Spinal cord (tissue), 10 donors: Measurements from ENCODE around the gene STAM. TPM values are rescaled to one million over a fixed set of nuclear protein-coding genes. Genes with fewer than 3 reads are reported as not detected.
A peak's percentile ranks its signal among the peaks of the same experiment; 100 is the strongest.

Source experiments
- DNase-seq, 6 donors: peaks; one replicate each; pipeline versions ENCODE4 v3.0.0 to v3.0.0-alpha.2; 2013 to 2015; ENCODE audit warnings: low spot score in 6 of 6, low read depth in 4 of 6
- H3K27ac ChIP-seq: one replicate; pipeline ENCODE4 v1.5.1; 2013; ENCODE audit warnings: low read depth, low read length, control low read depth
- H3K27me3 ChIP-seq: one replicate; pipeline ENCODE4 v1.6.1; 2013; ENCODE audit warnings: low read length; ENCODE audit not compliant: control insufficient read depth, insufficient read depth
- H3K36me3 ChIP-seq: one replicate; pipeline ENCODE4 v1.6.1; 2013; ENCODE audit warnings: low read length; ENCODE audit not compliant: control insufficient read depth, insufficient read depth
- H3K4me1 ChIP-seq: one replicate; pipeline ENCODE4 v1.6.1; 2013; ENCODE audit warnings: low read length; ENCODE audit not compliant: control insufficient read depth, insufficient read depth
- H3K4me3 ChIP-seq: one replicate; pipeline ENCODE4 v1.5.1; 2013; ENCODE audit warnings: low read depth, low read length, control low read depth
- H3K9me3 ChIP-seq: one replicate; pipeline ENCODE4 v1.6.1; 2013; ENCODE audit warnings: low read length; ENCODE audit not compliant: control insufficient read depth, insufficient read depth
- WGBS: methylation state at CpG from one replicate; pipeline ENCODE4 v1.1.5; 2013; ENCODE audit warnings: missing lambda C conversion rate; ENCODE audit not compliant: insufficient coverage; 5-methylcytosine and 5-hydroxymethylcytosine counted together
- polyA plus RNA-seq, 2 donors: library from polyadenylated mRNA; unstranded; fragments of 120-200 nt; gene quantifications; one replicate each; pipeline ENCODE4 v1.2.1, GENCODE V29; 2013; ENCODE audit not compliant: insufficient read length in 2 of 2
- small RNA-seq: library from RNA; depleted of rRNA; stranded (forward); fragments of <200 nt; gene quantifications from one replicate; pipeline ENCODE3, GENCODE V24; 2014; ENCODE audit warnings: low replicate concordance
- total RNA-seq, 2 donors: library from RNA; depleted of rRNA in 1 of 2; stranded (reverse); fragments of 120-200 nt in 1 of 2; fragments of >200 nt in 1 of 2; gene quantifications; one replicate each; pipeline versions ENCODE4 v1.2.3 to v1.2.4, GENCODE V29; 2013 to 2014
- donor health status: healthy.

The STAM gene
- total and polyA plus RNA-seq, 4 donors, result 29.9 to 55.3 (median 41.8) TPM

DNA sequence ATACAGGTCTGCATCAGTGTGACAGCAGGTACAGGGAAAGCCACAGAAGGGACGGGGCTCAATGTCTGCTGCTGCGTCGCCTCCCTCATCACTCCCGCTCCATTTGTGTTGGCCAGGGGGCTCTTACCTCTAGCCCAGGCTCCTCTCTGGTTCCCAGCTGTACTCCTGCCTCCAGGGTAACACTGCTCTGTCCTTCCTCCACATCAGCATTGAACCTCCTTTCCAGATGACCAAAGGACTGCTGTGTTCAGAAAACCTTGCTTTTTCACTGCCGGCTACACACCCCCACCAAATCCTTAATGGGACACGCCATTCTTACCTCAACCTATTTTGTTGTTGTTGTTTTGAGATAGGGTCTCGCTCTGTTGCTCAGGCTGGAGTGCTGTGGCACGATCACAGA lies 105.9 kb downstream of the STAM start:
- no peak overlapping the region for H3K27ac ChIP-seq
- H3K36me3 ChIP-seq, result no peaks in the 10 kb centered on the region
- H3K9me3 ChIP-seq, result no peaks in the 10 kb centered on the region
- no peaks in the 10 kb centered on the region for H3K27me3 ChIP-seq
- no peak overlapping the region for H3K4me3 ChIP-seq
- no peaks in the 10 kb centered on the region for H3K4me1 ChIP-seq
- WGBS, result 96% methylated on average over 4 of the region's 8 CpGs
- no peak for DNase-seq

DNA sequence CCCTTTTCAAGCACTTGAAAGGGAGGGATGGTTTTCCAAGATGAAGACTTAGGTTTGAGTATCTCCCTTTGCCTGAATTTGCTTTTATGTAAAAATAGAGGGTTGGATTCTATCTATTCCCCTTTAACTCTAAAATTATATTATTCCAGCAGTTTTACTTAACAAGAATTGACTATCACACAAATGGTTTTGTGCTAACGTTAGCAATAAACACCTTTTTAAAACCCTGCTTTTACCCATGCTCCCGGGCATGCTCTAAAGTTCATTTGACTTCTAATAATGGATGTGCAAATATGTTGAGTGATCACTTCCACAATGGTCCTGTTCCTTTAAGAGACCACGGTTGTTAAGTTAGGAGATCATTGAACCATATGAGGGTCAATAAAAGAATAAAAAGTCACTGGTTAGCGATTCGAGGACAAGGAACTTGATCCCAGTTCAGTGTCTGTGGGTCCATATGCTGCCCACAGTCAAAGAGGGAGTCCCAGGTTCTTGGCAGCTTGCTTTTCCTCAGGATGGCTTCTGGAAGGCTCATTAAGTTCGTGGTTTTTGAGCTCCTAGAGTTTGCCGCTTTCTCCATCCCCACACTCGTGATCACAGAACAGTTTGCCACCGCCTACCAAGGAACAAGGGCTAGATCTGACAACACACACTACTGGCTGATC lies 108.0 kb downstream of the STAM start, which contains the start of gene TMEM236:
Gene TMEM236 (plus strand): TSS at position 421 of the 665 bp plus-strand sequence. CDS start 95 bp downstream, at position 516.
- H3K4me3 ChIP-seq, result no peak within 1 kb of the TSS
- H3K4me1 ChIP-seq, result no peaks in the 10 kb centered on the region
- no peak within 1 kb of the TSS for H3K27ac ChIP-seq
- H3K9me3 ChIP-seq, result no peaks in the 10 kb centered on the region
- no peaks in the 10 kb centered on the region for H3K27me3 ChIP-seq
- no peaks in the 10 kb centered on the region for H3K36me3 ChIP-seq
- no peak for DNase-seq
- WGBS, result 41% methylated on average over 7 of the region's 9 CpGs

DNA sequence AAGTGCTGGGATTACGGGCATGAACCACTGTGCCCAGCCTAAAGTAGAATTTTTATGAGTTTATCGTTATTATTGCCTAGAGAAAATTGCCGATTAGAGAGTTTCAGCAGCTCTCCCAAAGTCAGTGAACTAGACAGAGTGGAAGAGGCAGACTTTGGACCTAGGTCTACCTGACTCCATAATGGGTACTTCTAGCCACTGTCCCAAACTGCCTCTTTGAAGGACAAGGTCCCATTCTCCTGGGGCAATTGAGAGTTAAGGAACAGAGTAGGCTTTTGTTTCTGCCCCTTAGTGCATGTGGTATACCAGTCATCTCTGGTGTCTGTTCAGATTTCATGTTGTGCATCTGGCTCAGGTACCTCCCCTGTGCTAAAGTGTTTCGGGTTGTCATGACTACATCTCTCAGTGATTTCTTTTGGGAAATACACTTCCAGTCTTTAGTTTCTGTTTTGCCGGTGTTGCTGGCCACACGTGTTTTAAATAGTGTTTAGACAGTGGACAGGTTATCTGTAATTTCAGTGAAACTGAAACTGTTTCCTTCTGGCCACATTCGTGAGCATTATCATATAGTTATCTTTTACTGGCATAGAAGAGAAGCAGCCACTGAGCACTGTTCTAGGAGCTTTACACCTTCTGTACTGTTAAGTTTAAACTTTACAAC lies 112.7 kb downstream of the STAM start:
- no peaks in the 10 kb centered on the region for H3K27me3 ChIP-seq
- peak in 1 of 6 donors; percentile 4 for DNase-seq
- WGBS, result 91% methylated on average over 4 of the region's 7 CpGs
- H3K4me1 ChIP-seq, result no peaks in the 10 kb centered on the region
- H3K9me3 ChIP-seq, result no peaks in the 10 kb centered on the region
- H3K27ac ChIP-seq, result no peak overlapping the region
- H3K36me3 ChIP-seq, result no peaks in the 10 kb centered on the region
- H3K4me3 ChIP-seq, result no peak overlapping the region

GRCh38 chr10:17758200-17758599 lies 114.2 kb downstream of the STAM start:
- no peak overlapping the region for H3K27ac ChIP-seq
- H3K27me3 ChIP-seq, result no peaks in the 10 kb centered on the region
- DNase-seq, result no peak
- H3K4me1 ChIP-seq, result no peaks in the 10 kb centered on the region
- H3K4me3 ChIP-seq, result no peak overlapping the region
- H3K9me3 ChIP-seq, result no peaks in the 10 kb centered on the region
- WGBS, result no CpG with 5 or more reads among the region's 2 CpGs
- H3K36me3 ChIP-seq, result no peaks in the 10 kb centered on the region

GRCh38 chr10:17758896-17759295 lies 114.9 kb downstream of the STAM start:
- Histone ChIP-seq H3K36me3 (no peaks in the 10 kb centered on the region), H3K27me3 (no peaks in the 10 kb centered on the region), H3K27ac (no peak overlapping the region), H3K4me1 (no peaks in the 10 kb centered on the region), H3K9me3 (no peaks in the 10 kb centered on the region), H3K4me3 (no peak overlapping the region)
- DNase-seq, result no peak

GRCh38 chr10:17764142-17764541 lies 120.2 kb downstream of the STAM start:
- Histone ChIP-seq H3K9me3 (no peaks in the 10 kb centered on the region), H3K27me3 (no peaks in the 10 kb centered on the region), H3K4me1 (no peaks in the 10 kb centered on the region), H3K36me3 (no peaks in the 10 kb centered on the region), H3K4me3 (no peak overlapping the region), H3K27ac (no peak overlapping the region)
- WGBS, result 51% methylated on average over 2 of the region's 4 CpGs
- DNase-seq, result no peak

DNA sequence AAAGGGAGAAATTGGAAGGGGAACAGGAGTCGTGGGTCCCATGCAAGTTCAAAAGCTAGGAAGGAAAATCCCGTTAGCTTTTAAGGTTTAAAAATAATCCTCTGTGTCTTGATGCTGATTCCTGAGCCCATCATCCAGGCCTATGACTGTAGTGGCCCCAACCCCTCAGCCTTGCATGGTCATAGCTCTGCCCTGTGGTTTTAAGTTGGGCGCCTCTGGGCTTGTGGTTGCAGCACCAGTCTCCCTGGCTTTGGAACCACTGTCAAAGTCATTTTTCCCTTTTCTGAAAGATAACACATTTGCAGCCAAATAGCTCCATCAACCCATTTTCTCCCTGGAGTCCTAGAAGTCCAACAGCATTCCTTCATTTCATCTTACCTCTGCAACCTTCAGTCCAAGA lies 121.7 kb downstream of the STAM start:
- Histone ChIP-seq H3K36me3 (no peaks in the 10 kb centered on the region), H3K4me3 (no peak overlapping the region), H3K27me3 (no peaks in the 10 kb centered on the region), H3K9me3 (no peaks in the 10 kb centered on the region), H3K27ac (no peak overlapping the region), H3K4me1 (no peaks in the 10 kb centered on the region)
- 90% methylated on average over 2 of the region's 3 CpGs for WGBS
- no peak for DNase-seq

Small RNA genes within 50 kb of the gene (small RNA-seq; reads per million reads assigned to genes)
- not detected for gene AC069542.2

Other genes with a start within 250 kb of the STAM start
- gene ST8SIA6, start 189.6 kb upstream of the STAM start, total RNA-seq, result 10 to 100 TPM; 15.0 to 24.3 TPM
- 10 to 100 TPM in 1 of 2 donors, 1 to 10 TPM in 1; 9.2 to 12.6 TPM for gene ST8SIA6, start 189.6 kb upstream of the STAM start, polyA plus RNA-seq
- 10 to 100 TPM; 14.0 to 17.0 TPM for gene HACD1, start 26.8 kb upstream of the STAM start, total RNA-seq
- gene HACD1, start 26.8 kb upstream of the STAM start, polyA plus RNA-seq, result 10 to 100 TPM; 23.4 to 24.2 TPM
- gene TMEM236, start 108.0 kb downstream of the STAM start, total RNA-seq, result under 1 TPM; 0.44 to 0.50 TPM
- gene TMEM236, start 108.0 kb downstream of the STAM start, polyA plus RNA-seq, result under 1 TPM; 0.24 to 0.27 TPM
- gene MRC1, start 165.2 kb downstream of the STAM start, total RNA-seq, result 10 to 100 TPM; 13.0 to 23.1 TPM
- 1 to 10 TPM; 2.4 to 3.4 TPM for gene MRC1, start 165.2 kb downstream of the STAM start, polyA plus RNA-seq